Forelimb muscle (tissue), 1 donor: Measurements from ENCODE around the gene TRIM65. TPM values are rescaled to one million over a fixed set of nuclear protein-coding genes. Genes with fewer than 3 reads are reported as not detected.
"Not testable (repeated sequence)": the region's sequence is repeated elsewhere in the genome, so short reads cannot be mapped to it uniquely, and the experiment has no call there.

Source experiments
- DNase-seq: peaks from one replicate; pipeline ENCODE4 v3.0.0-alpha.2; 2013; ENCODE audit warnings: low read depth
- polyA plus RNA-seq: library from polyadenylated mRNA; unstranded; fragments of 120-200 nt; gene quantifications from one replicate; pipeline ENCODE4 v1.2.1, GENCODE V29; 2013; ENCODE audit not compliant: insufficient read length

The TRIM65 gene
- polyA plus RNA-seq, 1 donor = 16.4 TPM

- no peak for DNase-seq
Measured at GRCh38 chr17:75895370-75896155, 1.2 kb downstream of the TRIM65 start.

GRCh38 chr17:75894049-75894733, 2.6 kb downstream of the TRIM65 start:
- DNase-seq = no peak

GRCh38 chr17:75893305-75894048, 3.3 kb downstream of the TRIM65 start:
- no peak for DNase-seq

GRCh38 chr17:75892556-75893224, 4.1 kb downstream of the TRIM65 start:
- no peak for DNase-seq

- DNase-seq = no peak
Measured at GRCh38 chr17:75891605-75892555, 4.9 kb downstream of the TRIM65 start.

- no peak for DNase-seq
Measured at GRCh38 chr17:75891022-75891604, 5.6 kb downstream of the TRIM65 start.

- DNase-seq = no peak
Measured at GRCh38 chr17:75889454-75889853, 7.3 kb downstream of the TRIM65 start.

GRCh38 chr17:75888484-75888883, 8.3 kb downstream of the TRIM65 start:
- DNase-seq = no peak

- DNase-seq = not testable (repeated sequence)
Measured at GRCh38 chr17:75885860-75886259, 10.9 kb downstream of the TRIM65 start.

GRCh38 chr17:75885431-75885830, 11.3 kb downstream of the TRIM65 start:
- DNase-seq = no peak

GRCh38 chr17:75881678-75882454, 14.9 kb downstream of the TRIM65 start:
- no peak for DNase-seq

- no peak for DNase-seq
Measured at GRCh38 chr17:75880266-75880665, 16.5 kb downstream of the TRIM65 start.

GRCh38 chr17:75878174-75878998, 18.4 kb downstream of the TRIM65 start, which contains the start of gene TRIM47:
Gene TRIM47, minus strand, starts transcription at chr17:75878581. Its CDS starts 33 bp downstream, at chr17:75878548.
- DNase-seq = no peak

- no peak for DNase-seq
Measured at GRCh38 chr17:75877752-75878173, 19.0 kb downstream of the TRIM65 start.

- peak; percentile 87 for DNase-seq
Measured at GRCh38 chr17:75876938-75877751, 19.6 kb downstream of the TRIM65 start.

GRCh38 chr17:75876190-75876937, 20.4 kb downstream of the TRIM65 start:
- DNase-seq = no peak

GRCh38 chr17:75875940-75876189, 20.9 kb downstream of the TRIM65 start:
- DNase-seq = no peak
